Panc1 (cell line): Measurements from ENCODE around the gene WFIKKN2.

Source experiments
- CTCF ChIP-seq: fragments of 450-650 bp; IDR thresholded peaks from 2 replicates; pipeline ENCODE4 v1.5.1; 2017; ENCODE audit warnings: mild to moderate bottlenecking
- POLR2AphosphoS5 ChIP-seq: IDR thresholded peaks from 2 replicates; pipeline ENCODE4 v1.6.1; 2012; ENCODE audit warnings: mild to moderate bottlenecking, low read depth, low read length, moderate library complexity
- REST ChIP-seq, 2 experiments: IDR thresholded peaks; 2 replicates each; pipeline ENCODE4 v1.6.1; 2011 to 2012; ENCODE audit warnings: low read depth in 2 of 2, control low read depth in 1 of 2, low read length in 1 of 2, mild to moderate bottlenecking in 1 of 2, moderate library complexity in 1 of 2; ENCODE audit not compliant: insufficient read depth in 1 of 2

- TF ChIP-seq CTCF (no peak), REST (IDR thresholded peaks at IDR 0.05; ENCODE audit: insufficient read depth in 1 of 2, low read depth in 2 of 2, low read length in 1 of 2) (no peak), POLR2AphosphoS5 (no peak)
Measured at GRCh38 chr17:50833510-50834428, 1.6 kb upstream of the WFIKKN2 start.
